Left cardiac atrium (tissue), 4 donors: ENCODE measurements around the gene FOXO1. TPM values are rescaled to one million over a fixed set of nuclear protein-coding genes. Genes with fewer than 3 reads are reported as not detected.

Experiments
- ATAC-seq, 2 donors: fragments of 200-7000 bp; cut with Tn5 transposase; one replicate each; pipeline ENCODE4 v1.9.1; 2020; ENCODE audit warnings: mild to moderate bottlenecking in 2 of 2, moderate library complexity in 2 of 2
- DNase-seq: peaks from one replicate; pipeline ENCODE4 v3.0.0-alpha.2; 2020
- intact Hi-C, 2 donors: fragments of 100-400 bp; cut with DNase I; formaldehyde crosslinking; loops; one replicate each; pipeline versions ENCODE4 v1.14.1 to v1.15.1; 2022 to 2023
- total RNA-seq, 2 donors: library from RNA; stranded (reverse); fragmentation: NEBNext Ultra II Directional; extraction: Animal tissue kit (Norgen Biotek cat#: 25700); gene quantifications; one replicate each; pipeline ENCODE4 v1.2.1, GENCODE V29; 2021
- donor health status: DM: no; HTN: yes; CAD: no.
- donor health status: DM: no; HTN: yes; CAD: no; lungs with severe emphysema.
- donor health status: DM: yes; HTN: yes; CAD: no.
- donor health status: Dilated cardiomyopathy.

The FOXO1 gene
- total RNA-seq, 2 donors from 2014 or later = 22.9 to 31.5 TPM

DNA sequence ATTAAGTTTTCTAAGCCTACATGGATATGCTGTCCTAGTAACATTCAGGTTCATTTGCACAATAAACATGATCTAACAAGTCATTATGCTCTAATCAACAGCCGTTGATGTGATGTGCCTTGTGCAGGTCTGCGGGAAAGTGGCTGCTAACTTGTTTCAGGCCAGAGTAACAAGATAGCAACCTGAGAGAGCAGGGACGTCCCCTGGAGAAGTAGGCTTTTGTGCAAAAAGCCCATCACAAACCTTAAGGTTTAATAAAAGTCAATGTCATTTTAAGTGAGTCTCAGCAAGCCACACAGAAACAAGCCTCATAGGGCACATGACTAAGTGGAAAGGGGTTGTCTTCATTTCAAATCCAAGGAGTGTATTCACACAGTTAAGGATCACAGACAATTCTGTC is 17.6 kb downstream of the FOXO1 start:
- intact Hi-C loops = no loop called here
- ATAC-seq (no peak), DNase-seq (no peak)

DNA sequence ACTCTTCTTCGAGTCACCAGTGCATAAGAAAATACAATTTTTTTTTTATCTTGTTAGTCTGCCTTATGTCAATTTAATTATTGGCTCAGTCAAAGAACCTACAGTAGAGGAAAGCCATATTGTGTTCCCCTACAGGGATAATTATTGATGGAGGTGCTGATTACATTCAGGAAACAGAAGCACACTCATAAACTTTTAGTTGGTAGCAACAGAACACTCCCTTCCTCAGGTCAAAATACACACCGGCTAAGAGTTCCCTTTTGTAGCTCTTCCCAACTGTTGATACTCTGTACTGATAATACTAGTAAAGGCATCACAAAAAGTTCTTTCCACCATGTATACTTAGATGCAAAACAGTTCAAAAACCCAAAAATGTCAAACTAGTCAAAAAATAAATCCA is 18.4 kb downstream of the FOXO1 start:
- intact Hi-C loops = no loop called here
- ATAC-seq = no peak
- DNase-seq = no peak

DNA sequence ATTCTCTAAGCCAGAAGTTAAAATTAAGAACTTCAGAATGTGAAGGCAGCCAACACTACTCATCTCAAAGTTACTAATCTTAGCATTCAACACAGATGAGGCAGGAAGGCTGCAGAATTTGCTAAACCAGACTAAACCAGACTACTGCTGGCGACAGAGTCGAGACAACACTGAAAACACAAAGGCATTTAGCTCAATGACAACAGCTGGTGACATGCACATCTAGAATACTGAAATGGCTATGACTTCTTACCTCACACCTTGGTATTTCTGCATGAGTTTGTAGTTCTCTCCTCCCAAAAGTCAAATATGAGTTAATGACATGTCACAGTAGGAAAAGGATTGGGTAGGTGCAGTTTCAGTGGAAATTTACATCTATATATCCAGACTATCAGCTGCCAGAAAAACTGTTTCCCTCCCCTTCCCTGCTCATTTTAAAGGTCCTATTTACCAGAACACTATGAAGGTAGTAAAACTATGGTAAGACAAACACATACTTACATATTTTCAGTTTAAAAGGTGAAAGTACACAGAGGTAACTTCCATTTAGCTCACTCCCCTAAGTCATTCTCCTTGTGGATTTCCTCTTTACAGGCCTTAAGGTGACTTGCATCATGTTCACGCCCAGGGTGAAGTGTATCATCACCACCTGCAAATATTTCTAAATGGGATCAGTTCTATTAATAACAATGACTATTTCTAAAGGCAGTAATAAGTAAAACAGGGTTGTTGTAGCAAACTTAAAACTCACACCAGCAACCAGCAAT is 21.4 kb downstream of the FOXO1 start:
- intact Hi-C loops = no loop called here
- ATAC-seq (peak; percentile 18 to 43), DNase-seq (no peak)

DNA sequence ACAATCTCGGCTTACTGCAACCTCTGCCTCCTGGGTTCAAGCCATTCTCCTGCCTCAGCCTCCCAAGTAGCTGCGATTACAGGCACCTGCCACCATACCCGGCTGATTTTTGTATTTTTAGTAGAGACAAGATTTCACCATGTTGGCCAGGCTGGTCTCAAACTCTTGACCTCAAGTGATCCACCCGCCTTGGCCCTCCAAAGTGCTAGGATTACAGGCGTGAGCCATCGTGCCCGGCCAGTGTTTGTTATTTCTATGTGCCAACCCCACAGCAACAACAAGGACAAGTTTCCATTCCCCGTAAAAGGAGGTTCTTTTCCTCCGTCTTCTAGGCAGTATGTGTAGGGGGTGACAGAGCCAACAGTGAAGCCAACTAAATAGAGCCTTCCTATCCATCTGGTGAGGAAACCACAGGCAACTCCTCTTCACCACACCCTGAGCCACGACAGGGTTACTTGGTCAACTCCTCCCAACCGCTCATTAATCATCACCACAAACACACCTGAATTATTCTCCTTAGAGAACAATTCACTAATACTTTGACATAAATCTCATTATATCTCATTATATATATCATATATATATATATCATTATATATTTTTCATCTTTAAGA is 25.5 kb downstream of the FOXO1 start:
- intact Hi-C loops = no loop called here
- DNase-seq (no peak), ATAC-seq (no peak)

DNA sequence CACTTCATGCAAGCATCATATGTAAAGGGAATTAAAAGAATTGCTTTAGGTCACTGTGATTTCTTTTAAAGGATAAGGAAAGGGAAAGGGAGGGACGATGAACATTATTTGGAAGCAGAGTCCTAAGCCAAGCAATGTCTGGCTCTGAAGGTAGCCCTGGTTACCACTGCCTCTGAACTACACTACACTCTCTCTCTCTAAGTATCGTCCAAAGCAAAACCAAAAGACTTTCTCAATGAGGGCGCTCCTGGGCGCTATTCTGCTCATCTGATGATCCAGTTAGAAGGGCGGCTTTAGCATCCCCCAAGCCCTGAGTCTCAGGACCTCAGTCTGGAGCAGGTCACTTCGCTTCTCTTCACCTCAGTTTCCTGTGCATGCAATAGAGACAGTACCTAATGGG is 26.2 kb downstream of the FOXO1 start:
- ATAC-seq = peak in 1 of 2 donors; percentile 14
- intact Hi-C loops = no loop called here

DNA sequence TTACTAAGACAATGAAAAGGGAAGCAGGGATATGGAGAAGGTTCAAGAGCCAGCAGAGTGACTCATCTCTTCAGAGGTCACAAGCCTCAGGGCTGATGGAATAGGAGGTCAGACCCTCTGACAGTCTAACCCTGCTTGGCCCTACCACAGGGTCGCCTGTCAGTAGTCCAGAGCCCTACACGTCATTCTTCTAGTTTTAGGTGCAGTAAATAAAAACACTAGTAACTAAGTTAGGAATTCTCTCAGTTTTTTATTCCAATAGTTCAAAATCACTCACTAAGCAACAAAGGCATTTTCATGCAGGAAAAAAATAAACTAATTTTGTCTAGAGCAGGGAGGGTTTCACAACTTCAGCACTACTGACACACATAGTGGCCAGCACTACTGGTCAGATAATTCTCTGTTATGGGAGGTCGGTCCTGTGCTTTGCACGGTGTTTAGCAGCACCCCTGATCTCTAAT is 27.2 kb downstream of the FOXO1 start:
- DNase-seq (no peak), ATAC-seq (peak; percentile 69 to 90)
- intact Hi-C loops = no loop called here

More for the DNA sequence above, 26.2 kb downstream of the FOXO1 start:
- DNase-seq = no peak

DNA sequence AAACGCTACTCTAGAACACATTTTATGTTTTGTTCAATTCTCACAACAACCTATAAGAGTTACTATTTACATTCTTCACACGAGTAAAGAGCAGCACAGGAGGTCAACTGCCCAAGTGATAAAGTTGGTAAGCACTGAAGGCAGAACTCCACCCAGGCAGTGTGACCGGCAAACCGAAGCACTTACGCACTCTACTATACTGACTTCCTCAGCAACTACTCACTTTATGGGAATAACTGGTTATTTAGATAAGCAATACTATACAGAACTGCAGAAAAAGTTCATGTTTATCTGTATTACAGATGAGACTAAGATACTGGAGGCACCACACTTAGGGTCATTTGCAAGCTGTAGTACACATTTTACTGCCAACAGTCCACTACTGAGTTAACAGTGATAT is 28.8 kb downstream of the FOXO1 start:
- no peak for DNase-seq
- ATAC-seq = peak in 1 of 2 donors; percentile 29
- intact Hi-C loops = no loop called here

DNA sequence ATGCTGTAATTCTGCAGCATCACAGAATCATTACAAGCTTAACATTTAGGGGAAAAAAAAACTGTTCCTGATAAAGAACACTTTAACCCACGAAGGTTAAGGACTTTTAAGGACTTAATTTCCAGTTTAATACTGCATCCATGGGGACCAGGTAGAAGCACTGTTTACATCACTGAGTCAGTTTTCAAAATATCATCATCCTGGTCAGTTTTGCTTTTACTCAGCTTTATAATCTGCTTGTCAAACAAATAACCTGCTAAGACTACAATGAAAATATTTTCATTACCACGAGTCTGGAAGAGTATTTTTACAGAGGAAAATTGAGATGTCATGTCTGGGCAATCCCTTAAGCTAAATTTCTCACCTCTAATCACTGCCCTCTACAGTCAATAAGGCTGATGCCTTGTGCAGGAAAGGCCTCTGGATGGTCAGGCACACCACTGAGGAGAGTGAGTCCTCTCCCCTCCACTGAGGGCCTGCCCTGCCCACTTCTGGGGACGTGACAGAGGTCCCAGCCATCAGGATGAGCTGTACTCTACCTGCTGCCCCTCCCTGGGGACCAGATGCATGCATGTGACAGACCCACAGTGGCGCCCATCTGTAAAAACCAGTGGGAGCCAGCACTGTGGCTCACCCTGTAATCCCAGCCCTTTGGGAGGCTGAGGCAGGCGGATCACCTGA is 31.0 kb downstream of the FOXO1 start:
- intact Hi-C loops = no loop called here

DNA sequence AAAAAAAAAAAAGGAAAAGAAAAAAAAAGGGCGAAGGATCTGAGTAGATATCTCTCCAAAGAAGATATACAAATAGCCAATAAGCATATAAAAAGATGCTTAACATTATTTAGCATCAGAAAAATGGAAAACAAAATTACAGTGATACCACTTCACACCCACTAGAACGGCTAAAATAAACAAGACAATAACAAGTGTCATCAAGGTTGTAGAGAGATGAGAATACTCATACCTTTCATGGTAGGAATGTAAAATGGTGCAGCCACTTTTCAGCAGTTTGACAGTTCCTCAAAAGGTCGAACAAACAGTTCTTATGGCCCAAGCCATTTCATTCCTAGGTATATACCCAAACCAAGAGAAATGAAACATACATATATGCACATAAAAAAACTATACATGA is 33.5 kb downstream of the FOXO1 start:
- ATAC-seq = no peak
- intact Hi-C loops = no loop called here
- DNase-seq = no peak

More for the DNA sequence above, 31.0 kb downstream of the FOXO1 start:
- DNase-seq (no peak), ATAC-seq (no peak)

DNA sequence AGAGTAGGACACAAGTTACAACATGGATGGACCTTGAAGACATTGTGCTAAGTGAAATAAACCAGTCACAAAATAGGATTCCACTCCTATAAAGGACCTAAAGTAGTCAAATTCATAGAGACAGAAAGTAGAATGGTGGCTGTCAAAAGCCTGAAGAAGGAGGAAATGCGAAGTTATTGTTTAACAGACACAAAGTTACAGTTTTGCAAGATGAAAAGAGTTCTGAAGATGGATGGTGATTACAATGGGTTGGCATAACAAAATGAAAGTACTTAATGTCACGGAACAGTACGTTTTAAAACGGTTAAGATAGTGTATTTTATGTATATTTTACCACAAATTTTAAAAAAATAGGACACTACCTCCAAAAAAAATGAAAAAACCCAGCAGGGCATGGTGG is 34.8 kb downstream of the FOXO1 start:
- no peak for ATAC-seq
- intact Hi-C loops = no loop called here

DNA sequence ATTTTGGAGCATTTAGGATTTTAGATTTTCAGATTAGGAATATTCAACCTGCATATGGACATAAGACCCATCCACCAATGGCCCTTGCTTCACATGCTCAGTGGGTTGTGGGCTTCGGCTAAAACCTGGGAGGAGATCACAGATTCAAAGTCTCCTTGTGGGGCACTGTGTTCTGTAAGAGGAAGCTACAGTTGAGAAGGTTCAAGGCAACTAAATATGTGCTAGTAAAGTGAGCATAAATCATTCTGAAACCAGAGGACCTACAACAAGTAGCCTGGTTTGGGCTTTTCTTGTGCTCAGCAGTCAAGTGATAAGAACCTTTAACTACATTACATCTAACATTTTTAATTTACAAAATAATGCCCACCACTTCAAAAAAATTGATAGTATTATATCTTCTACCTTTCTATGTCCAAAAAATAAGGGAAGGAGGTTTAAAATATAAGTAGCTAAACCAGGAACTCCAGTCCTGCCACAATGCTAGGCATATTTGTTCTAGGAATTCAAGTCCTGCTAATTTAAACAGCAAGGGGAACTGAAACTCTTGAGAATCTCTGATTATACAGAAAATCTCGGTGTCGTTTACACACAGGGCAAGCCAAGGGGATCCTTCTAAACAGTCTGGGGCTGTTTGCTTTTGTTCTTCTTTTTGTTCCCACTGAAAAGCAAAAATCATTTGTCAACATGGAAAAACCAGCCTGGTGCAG is 36.6 kb downstream of the FOXO1 start:
- intact Hi-C loops = no loop called here
- ATAC-seq = peak in 1 of 2 donors; percentile 42
- DNase-seq = no peak

More for the DNA sequence above, 34.8 kb downstream of the FOXO1 start:
- DNase-seq = no peak

DNA sequence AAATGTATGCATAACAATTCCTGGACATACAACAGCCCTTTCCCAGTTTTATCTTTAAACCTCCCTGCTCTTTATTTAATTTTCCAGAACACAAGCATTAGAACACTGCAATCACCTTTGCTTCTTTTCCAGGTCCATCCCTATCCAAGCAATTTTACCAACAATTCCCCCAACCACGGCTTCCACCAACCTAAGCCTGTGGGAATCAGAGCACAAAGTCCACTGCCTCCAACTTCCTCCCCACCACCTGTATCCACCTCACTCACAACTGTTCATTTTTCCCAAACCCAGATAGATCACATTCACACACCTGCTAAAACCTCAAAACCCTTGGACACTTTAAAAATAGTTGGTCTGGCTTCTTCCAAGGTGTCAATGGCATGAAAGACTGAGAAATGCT is 39.5 kb downstream of the FOXO1 start:
- no peak for DNase-seq
- ATAC-seq = no peak
- intact Hi-C loops = no loop called here

DNA sequence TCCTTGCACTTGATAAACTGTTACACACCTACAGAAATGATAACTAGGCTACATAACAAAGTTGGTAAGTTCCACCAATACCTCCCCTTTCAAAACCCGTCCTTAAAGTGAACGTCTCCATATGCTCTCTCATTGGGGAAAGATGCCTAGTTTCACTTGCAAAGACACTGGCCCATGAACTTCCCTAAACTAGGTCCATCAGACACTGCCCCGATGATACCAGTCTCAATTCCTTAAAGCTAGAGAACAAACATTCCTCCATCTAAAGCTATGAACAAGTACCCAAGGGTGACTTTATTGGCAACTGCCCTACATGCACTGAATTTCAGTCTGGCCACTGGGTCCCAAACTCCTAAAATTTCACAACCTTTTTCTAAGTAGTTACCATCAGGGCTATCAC is 39.9 kb downstream of the FOXO1 start:
- DNase-seq (no peak), ATAC-seq (no peak)
- intact Hi-C loops = no loop called here

DNA sequence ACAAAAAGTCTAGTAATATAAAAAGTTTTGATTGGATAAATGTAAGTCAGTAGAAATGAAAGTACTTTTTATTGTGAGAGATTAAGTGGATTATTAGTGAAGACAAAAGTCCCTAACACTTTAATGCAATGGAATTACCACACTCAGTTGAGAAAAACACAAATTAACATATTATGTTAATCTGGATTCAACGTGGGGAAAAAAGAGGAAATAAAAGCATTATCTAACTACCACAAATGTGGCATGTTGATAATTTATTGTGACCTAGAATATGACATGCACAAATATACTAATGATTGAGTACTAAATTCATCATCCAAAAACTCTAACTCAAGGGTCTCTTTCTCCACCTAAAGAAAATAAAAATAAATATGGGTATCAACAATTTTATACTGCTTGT is 41.5 kb downstream of the FOXO1 start:
- intact Hi-C loops = no loop called here
- DNase-seq (no peak), ATAC-seq (no peak)

DNA sequence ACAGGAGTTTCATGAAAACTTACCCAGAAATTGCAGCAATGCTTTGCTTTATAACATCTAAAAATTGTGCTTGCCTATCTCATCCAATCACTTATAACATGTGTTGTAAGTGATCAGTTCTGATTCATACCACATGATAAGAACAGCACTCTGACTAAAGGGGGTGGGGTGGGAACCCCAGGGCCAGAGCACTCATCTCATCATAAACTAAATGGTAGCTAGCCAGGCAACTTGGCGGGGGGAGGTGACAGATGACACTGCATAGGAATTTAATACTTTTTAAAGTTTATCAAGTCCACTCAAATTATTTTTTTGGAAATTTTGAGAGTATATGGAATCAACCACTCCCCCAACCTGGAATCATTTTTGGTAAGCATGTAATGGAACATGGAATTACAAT is 42.1 kb downstream of the FOXO1 start:
- intact Hi-C loops = no loop called here
- DNase-seq = no peak
- ATAC-seq = peak in 1 of 2 donors; percentile 42

DNA sequence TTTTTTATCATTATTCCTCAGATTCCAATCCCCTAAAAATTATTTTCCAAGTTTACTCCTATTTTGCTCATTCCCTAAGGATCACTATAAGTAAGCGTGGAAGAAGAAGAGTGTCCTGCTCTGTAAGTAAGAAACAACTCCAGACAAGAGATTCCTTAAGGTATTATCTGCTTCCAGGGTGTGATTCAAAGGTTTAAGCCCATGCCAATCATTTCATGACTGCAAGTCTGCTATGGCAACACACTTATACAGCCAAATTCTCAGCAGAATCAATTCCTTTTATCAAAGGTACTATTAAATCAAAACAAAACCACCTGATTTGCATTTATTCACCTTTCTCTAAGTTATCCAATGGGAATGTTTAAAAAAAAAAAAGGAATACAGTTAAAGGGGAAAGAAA is 43.7 kb downstream of the FOXO1 start:
- DNase-seq = no peak
- intact Hi-C loops = no loop called here
- ATAC-seq = no peak

DNA sequence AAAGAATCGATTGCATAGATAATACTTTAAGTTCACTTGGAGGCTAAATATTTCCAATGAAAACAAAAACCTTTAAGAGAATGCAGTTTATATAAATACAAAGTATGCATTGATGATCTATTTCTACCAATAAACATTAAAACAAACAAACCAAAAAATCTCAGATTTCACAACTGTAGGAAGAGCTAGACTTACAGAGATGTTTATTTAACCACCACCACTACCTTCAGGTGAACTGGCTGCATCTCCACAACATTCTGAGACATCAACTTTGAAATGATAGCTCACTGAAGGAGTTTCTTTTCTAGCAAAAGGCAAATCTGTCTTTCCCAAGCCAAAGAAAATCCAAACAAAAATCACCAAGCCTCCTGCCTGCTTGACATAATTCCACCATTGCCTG is 44.2 kb downstream of the FOXO1 start:
- ATAC-seq = no peak
- intact Hi-C loops = no loop called here
- no peak for DNase-seq

DNA sequence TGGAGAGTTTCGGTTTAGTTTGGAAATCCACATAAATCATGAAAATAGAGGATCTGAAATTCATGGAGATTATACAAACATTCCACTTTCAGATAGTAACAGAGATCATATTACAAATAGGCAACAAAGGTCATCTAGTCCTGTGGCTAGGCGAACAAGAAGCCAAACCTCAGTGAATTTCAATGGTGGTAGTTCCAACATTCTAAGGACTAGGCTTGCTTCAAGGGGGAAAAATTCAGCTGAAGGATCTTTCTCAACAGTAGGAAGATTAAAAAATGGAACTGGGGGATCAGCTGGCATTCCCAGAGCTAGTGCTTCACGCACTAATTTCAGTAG is 47.0 kb downstream of the FOXO1 start:
- intact Hi-C loops = no loop called here
- ATAC-seq (peak in 1 of 2 donors; percentile 44), DNase-seq (no peak)

DNA sequence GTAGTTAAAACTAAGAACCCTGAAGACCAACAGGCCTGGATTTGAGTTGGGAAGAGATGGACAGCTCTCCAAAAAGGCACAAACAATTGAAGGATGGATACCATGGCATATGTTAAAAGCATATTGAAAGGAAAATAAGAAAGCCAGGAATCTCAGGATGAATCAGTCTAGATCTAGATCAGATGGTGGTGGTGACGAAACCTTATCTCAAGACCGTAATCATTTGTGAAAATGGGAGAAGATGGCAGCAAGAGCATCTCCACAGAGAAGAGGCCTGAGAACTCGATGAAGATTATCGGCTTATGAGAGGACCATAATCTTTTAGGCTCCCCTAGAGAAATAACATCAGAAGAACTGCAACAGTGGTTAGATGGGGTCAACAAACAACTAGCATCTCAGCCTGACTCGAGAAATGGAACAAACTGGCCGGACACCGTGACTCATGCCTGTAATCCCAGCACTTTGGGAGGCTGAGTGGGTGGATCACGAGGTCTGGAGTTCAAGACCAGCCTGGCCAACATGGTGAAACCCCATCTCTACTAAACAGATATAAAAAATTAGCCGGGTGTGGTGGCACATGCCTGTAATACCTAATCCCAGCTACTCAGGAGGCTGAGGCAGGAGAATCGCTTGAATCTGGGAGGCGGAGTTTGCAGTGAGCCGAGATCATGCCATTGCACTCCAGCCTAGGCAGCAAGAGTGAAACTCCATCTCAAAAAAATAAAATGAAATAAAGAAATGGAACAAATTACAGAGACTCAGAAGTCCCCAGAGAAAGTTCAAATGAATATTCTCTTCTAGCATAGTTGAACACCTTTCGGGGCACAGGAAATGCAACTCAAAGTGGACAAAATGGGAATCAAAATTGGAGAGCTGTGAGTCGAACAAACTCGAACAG is 47.6 kb downstream of the FOXO1 start:
- DNase-seq = no peak
- intact Hi-C loops = no loop called here

More for the DNA sequence above, 47.6 kb downstream of the FOXO1 start:
- no peak for ATAC-seq
